NCI-H1105 (cell line): ENCODE measurements around the gene CCDC200.
"Not testable (repeated sequence)": the region's sequence is repeated elsewhere in the genome, so short reads cannot be mapped to it uniquely, and the experiment has no call there.

Source experiments
- DNase-seq: peaks from one replicate; lab custom pipeline; 2025; lab: John Stamatoyannopoulos, UW

Gene CCDC200

GRCh38 chr17:43228020-43228782 is at the start of gene CCDC200:
TSS of gene CCDC200 (minus strand) at chr17:43228623. CDS start at chr17:43228554, 69 bp downstream.
- DNase-seq = not testable (repeated sequence)

- not testable (repeated sequence) for DNase-seq
Measured at GRCh38 chr17:43272914-43273313, 44.5 kb upstream of the CCDC200 start.

GRCh38 chr17:43272483-43272882 is 44.1 kb upstream of the CCDC200 start:
- DNase-seq = not testable (repeated sequence)

GRCh38 chr17:43270552-43271504 is 42.4 kb upstream of the CCDC200 start:
- DNase-seq = not testable (repeated sequence)

GRCh38 chr17:43246456-43246855 is 18.0 kb upstream of the CCDC200 start:
- not testable (repeated sequence) for DNase-seq

- DNase-seq = not testable (repeated sequence)
Measured at GRCh38 chr17:43240596-43241352, 12.4 kb upstream of the CCDC200 start.

GRCh38 chr17:43239597-43239996 is 11.2 kb upstream of the CCDC200 start:
- DNase-seq = not testable (repeated sequence)

GRCh38 chr17:43233877-43234276 is 5.5 kb upstream of the CCDC200 start, which contains the start of gene RNU2-1:
TSS of gene RNU2-1 (minus strand) at chr17:43233977.
- DNase-seq = not testable (repeated sequence)

GRCh38 chr17:43233263-43233662 is 4.8 kb upstream of the CCDC200 start:
- not testable (repeated sequence) for DNase-seq

- not testable (repeated sequence) for DNase-seq
Measured at GRCh38 chr17:43232021-43232699, 3.7 kb upstream of the CCDC200 start.

GRCh38 chr17:43231205-43232020 is 3.0 kb upstream of the CCDC200 start:
- DNase-seq = not testable (repeated sequence)

- no peak for DNase-seq
Measured at GRCh38 chr17:43226393-43226792, 2.0 kb downstream of the CCDC200 start.

- no peak for DNase-seq
Measured at GRCh38 chr17:43224146-43224705, 4.2 kb downstream of the CCDC200 start.

- DNase-seq = no peak
Measured at GRCh38 chr17:43220511-43221125, 7.8 kb downstream of the CCDC200 start.

- no peak for DNase-seq
Measured at GRCh38 chr17:43219746-43220380, 8.6 kb downstream of the CCDC200 start.

GRCh38 chr17:43219001-43219400 is 9.4 kb downstream of the CCDC200 start:
- no peak for DNase-seq

- no peak for DNase-seq
Measured at GRCh38 chr17:43217614-43218087, 10.8 kb downstream of the CCDC200 start.

- no peak for DNase-seq
Measured at GRCh38 chr17:43216762-43217613, 11.4 kb downstream of the CCDC200 start.
